CD4-positive, alpha-beta T cell treated with Interleukin-2 at 100 ng/mL for 4 hours (primary cell): ENCODE data around the gene TMSB4X.
"Not testable (repeated sequence)": the region's sequence is repeated elsewhere in the genome, so short reads cannot be mapped to it uniquely, and the experiment has no call there.

ENCODE experiments used
- DNase-seq: peaks from one replicate; pipeline ENCODE4 v3.0.0-alpha.2; 2020; ENCODE audit warnings: low spot score

Gene TMSB4X

DNA sequence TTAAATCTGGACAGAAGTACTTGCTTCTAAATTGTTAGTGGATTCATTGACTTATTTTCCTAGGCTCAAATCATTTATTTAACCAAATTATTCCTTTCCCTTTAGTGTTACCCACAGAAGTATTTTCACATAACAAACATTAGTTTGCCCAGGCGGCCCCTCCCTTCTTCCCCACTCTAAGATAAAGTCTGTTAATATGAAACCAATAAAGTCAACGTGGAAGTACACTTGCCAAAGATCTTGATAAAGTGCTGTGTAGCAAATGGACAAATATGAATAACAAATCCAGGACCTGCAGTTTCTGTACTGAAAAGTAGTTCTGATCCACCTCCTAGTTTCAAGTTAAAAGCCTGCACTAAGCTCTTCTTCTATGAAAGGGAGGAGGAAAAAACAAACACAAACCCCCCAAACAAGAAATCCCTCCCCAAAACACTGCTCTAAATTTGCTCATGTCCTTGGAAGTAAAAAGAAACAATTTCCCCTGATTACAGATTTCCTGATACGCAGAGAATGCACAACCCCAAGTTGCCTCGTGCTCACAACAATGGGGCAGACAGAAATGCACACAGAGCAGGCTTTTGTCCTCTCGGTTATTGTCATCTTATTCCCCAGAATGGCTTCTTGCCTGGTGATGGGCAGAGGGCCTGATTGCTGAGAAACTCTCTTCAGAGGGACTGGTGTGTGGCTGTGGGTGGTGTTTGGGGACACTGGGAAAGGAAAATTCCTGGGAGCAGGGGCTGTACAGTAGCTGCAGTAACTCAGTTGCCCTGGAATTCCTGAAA lies 23.2 kb downstream of the TMSB4X start:
- no peak for DNase-seq

DNA sequence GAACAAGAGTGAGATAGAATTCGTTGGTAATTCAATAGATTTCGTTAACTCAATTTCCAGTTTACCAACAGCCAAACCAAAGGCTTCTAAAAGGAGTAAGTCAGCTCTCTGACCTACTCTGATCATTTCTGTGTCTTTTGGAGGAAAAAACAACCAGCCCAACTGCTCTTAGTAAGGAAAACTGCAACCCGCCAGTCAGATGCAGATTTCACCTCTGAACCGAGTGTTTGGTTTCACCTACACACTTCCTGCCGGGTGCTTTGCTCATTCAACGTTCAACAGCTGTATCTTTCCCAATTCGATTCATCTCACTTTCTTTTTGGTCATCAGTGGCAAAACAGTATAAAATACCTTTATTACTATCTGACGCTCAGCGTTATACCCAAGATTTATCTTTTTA lies 24.5 kb downstream of the TMSB4X start:
- peak; percentile 48 for DNase-seq

DNA sequence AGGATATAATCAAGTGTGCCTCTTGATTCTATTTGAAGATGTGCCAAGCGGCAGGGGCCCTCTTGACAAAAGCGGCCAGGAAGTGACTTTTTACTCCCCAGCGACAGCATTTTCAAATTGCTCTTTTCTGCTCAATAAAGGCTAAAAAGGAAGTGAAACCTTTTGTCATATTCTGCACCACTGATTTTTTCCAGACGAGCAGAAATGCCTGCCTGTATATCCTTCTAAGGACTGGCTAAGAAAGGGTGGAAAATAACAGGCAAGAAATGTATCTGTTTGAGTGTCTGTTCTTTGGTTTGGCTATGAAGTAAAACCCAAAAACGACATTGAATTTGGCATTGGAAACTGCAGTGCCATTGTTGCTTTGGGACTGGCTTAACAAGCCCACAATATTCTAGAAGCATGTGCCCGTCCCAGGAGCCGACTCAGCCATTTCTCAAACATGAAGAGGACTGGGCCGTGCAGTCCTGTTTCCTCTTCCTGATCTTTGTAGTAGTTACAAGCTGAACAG lies 25.4 kb downstream of the TMSB4X start:
- peak; percentile 56 for DNase-seq

DNA sequence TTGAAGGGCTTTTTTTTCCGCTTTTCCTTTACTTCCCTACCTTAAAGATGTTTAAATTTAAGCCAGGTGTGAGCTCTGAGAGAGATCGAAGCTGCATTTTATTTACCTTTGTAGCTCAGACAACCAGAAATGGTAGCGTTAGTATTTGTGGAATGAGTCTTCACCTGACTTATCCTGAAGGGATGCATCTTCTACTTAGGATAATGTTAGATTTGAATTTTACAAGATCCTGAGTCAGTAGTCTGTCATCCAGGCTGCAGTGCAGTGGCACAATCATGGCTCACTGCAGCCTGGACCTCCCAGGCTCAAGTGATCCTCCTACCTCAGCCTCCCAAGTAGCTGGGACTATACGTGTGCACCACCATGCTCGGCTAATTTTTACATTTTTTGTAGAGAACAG lies 26.2 kb downstream of the TMSB4X start:
- no peak for DNase-seq

DNA sequence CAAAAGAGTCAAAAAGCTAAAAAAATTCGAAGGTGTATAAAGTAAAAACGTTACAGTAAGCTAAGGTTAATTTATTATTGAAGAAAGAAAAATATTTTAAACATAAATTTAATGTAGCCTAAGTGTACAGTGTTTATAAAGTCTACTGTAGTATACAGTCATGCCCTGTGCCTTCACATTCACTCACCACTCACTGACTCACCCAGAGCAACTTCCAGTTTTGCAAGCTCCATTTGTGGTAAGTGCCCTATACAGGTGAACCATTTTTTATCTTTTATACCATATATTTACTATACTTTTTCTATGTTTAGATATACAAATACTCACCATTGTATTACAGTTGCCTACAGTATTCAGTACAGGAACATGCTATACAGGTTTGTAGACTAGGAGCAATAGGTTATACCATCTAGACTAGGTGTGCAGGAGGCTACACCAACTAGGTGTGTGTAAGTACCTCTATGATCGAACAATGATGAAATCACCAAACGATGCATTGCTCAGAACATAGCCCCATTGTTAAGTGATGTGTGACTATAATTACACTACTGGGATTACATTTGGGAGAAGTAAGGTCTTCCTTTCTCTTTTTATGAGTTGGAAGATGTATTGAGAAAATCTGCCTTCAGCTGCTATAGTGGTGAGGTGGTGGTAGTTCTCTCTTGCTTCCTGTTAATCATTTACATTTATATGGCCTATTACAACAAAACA lies 27.2 kb downstream of the TMSB4X start:
- peak; percentile 58 for DNase-seq

DNA sequence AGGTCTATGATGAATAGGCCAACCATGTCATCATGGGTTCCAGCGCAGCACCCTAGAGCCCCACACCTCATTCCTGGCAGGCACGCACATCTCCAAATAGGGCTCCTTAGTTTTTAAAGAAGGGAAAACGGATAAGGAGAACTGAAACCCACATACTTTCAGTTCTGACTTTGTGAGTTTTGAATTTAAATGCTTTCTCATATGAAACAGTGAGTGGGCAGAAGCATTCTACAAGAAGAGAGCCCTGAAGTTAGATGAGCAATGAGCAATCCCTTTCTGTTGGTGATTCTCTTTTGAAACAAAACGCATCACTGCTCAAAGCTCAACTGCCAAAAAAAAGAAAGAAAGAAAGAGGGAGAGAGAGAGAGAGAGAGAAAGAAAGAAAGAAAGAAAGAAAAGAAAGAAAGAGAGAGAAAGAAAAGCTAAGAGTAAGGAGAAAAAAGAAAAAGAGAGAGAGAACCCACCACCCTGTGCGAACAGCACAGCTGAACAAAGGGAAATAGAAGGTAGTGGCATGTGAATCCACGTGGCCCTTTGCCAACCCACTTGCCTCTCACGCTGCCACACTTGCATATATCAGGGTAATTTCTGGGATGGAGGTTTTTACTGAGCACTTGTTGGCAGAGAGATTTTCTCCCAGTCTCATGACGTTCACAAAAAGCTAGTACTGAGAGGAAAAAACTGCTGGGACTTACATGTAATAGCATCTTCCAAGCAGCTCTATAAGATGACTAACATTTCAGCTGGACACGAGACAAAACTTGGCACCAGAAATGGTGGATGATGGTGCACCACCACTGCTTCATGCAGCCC lies 31.0 kb downstream of the TMSB4X start:
- DNase-seq, result no peak

DNA sequence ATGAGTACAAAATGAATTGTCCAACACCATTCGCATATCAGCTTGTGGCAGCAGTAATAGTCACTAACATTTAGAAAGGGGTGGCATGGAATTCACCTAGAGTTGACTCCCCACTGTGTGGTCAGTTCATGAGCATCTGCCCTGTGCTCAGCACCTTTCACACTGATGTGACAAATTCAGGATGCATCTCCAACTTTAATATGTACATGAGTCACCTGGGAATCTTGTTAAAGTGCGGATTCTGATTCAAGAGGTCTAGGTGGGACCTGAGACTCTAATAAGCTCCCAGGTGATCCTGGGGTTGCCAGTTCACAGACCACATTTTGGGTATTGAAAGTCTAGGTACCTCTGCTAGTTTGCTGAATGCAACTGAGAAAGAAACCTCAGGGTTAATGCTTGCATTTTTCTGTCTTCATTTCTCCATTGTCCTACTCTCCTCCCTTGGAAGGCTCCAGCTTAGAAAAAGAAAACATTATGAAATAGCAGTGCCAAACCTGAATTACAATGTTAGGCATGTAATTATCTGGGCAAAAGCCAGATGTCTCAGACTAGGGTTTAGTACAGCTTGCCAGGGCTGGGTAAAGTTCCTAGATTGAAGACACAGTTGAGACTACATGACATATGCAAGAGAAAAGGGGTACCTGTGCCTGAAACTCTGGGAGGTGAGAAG lies 32.7 kb downstream of the TMSB4X start:
- DNase-seq, result no peak

DNA sequence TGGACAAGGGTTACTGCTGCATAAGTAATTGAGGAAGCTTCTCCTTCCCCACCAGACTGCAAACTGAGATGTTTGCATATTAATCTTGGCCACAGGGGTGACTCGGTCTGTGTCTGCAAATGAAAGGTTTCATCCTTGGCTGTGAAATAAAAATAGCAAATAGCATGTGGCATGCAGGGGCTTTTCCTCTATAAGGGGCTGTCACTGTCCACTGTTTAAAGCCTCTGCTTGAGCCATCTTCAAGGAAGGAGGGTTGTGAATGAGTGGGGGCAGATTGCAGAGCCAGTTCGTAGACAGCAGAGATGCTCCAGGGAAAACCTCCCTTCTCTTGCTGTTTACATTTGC lies 33.3 kb downstream of the TMSB4X start:
- no peak for DNase-seq

DNA sequence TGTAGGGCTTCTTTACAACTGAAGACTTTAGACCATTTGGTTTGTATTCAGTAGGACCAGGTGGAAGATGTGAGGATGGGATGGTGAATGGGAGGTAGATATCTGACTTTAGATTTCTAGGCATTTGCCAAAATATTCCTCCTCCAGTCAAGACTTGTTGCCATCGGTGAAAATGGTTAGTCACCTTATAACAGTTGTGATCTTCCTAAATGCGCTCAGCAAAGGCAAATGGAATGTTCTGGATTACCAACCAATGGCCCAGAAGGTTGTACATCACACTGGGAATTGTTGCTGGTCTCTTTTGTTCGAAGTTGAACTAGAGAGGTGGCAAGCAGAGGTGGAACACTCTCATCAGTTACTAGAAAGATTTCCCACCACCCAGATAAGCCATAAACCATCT lies 33.9 kb downstream of the TMSB4X start:
- no peak for DNase-seq

DNA sequence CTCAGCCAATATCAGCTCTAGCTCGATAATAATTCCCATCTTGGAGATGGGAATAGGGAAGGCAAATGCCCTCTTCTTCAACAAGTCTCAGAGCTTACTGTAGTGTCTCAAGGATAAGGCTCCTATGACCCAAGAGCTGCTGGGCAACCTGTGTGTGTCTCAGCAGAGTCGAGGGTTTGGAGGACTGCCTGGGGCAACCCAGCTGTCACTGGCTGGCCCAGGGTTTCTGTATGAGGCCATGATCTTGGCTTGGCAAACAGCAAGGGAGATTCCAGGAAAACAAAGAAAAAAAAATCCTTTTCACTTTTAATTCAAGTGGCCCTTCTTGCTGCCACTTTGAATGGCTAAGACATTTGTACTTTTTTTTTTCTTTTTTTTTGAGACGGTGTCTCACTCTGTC lies 34.4 kb downstream of the TMSB4X start:
- DNase-seq, result no peak

DNA sequence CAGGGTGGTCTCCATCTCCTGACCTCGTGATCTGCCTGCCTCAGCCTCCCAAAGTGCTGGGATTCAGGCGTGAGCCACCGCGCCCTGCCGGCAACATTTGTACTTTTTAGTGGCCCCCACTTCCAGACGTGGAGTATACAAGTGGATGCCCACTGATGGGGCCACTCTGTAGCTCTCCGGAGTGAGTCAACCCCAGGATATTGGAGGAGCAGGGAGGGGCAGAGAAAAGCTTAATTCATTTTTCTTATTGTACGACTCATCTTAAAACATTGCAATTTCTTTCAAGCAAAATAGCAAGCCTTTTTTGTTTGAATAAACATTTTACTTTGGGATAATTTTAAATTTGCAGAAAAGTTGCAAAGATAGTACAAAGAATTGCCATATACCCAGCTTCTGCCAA lies 34.9 kb downstream of the TMSB4X start:
- no peak for DNase-seq

DNA sequence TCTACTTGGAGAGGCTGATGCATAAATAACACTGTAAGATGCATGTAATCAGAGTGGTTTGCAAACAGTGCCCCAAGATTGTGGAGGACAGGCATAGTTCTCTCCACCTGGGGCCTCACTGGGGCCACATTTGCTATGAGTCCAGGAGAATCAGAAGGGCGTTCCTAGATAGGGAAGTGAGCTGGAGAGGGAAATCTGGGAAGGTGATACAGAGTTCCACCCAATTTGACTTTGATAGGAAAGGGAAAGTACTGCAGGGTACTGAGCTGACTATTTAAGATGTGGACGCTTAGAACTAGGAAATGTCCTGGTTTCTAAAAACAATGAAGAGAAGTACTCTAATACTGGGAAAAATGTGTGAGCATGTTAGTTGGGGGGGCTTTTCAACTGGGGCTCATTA lies 35.6 kb downstream of the TMSB4X start:
- DNase-seq, result no peak

DNA sequence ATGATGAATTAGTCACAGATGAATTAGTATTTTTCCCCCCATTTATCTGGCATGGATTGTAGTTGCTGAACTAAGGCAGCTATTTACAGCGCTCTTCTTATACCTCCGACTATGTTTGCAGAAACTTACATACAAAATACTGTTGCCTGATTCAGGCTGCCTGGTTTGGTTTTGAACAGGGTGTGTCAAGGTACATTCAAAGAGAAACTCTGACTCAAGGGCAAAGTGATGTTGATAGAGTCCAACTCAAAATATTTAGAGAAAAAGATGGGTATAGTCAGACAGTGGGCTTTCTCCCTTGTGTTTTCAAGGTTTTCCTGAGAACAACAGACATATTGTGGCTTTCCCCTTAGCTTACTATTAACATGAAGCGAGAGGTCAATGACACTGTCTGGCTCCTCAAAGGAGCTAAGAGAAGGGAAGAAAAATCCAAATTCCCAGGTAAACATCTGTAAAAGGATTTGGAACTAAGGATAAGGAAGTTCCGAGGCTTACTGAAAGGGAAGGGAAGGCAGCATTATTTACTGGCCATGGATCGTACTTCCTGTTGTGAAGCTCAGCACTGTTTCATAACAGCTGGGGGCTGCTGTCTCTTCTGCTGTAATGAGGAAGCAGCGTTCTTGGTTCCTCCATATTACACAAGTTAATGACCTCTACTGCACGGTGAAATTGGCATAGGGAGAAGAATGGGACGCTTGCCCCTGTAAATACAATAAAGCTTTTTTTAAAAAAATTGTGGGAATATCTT lies 38.6 kb downstream of the TMSB4X start:
- peak; percentile 69 for DNase-seq

DNA sequence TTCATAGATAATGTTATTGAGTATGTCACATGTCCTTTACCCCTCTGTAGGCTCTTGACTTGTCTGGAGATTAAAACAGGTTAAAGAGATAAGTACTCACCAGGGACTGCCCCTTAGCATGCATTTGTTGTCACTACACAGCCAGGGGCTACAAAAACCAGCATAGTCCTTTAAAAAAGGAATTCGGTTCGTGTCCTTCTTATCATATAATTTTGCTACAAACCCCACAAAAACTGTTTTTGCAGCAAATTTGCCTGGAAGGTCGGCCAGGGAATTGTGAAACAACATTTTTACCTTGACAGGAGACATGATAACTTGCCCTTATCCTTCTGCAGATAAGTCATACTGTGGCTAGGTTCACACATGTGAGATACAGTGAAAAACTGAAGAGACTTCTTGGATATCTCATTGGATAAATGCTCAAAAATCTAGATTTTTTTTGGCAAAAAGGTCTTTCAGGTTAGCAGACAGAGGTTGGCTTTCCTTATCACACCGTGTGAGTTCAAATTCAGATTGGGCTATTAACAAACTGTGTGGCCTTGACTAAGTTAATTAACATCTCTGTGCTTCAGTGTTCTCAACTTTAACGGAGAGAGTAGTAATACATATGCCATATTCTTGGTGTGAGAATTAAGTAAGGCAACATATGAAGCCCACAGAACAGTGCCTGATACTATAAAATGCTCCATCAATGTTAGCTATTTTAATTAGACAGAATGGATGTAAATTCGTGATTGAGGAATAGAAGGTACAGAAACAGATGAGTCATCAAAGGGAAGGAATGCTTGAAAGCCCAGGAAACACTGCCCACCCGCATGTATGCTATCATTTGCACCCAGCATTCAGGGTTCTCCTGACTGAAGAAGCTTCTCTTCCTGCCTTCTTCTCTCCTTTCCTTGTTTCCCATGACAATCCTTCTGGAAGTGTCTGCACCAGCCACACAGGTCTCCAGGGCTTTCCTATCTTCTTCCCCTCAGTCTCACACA lies 39.5 kb downstream of the TMSB4X start:
- DNase-seq, result no peak

DNA sequence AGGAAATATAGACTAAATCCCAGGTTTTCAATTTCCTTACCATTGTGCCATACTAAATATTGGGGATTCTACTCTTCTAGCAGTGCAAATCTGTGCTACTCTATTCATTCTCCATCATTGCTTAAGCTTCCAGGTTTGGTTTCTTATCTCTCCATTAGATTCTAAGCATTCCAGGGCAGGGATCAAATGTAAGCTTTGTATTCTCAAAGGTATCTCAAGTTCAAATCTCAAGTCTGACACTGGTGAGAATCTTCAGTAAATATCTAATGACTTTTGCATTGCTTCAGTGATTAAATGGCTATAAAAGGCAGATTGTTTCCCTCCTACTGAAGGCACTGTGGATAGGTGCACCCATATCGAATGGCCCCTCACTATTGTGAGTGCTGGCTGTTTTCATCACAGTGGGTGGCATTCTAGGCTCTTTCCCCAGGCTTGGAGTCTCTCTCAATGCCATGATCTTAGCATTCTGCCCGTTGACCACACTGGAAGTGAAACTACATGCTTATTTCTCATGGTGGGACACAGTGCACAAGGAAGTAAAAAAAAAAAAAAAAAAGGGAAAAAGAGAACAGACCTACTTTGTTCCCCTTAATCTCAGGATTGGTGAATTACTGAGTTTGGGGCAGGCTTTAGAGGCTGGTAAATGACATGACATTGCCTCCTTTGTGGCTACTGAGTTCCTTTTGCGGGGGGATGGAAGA lies 40.8 kb downstream of the TMSB4X start:
- DNase-seq, result no peak

DNA sequence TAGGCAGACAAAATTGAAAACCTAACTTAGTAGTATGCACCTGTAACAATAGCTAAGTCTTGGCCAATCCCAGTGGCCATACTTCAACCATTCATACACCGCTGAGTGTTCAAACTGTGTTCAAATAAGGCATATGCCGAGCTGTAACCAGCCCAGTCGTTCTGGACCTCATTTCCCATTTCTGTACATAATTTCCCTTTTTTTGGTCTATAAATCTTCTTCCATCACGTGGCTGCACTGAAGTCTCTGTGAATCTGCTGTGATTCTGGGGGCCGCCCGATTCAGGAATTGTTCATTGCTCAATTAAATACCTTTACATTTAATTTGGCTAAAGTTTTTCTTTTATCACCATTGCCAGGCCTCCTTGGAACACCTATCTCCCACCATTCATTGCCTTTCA lies 41.8 kb downstream of the TMSB4X start:
- not testable (repeated sequence) for DNase-seq

DNA sequence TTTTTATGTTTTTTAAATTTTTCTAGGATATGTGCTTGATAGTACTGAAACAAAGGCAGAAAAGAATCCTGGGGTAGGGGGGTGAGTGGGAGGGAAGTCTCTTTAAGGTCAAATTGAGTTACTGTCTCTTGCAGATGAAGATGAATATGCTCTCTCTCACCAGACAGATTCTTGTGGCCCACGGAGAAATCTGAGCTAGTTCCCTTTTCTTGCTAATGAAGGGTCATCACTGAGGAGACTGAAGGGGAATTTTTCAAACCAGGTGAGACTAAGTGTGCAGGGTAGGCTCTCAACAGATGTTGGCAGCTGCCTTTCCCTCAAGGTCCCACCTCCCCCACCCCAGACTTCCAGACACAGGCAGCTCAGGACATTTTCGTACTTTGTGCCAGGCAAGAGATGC lies 48.0 kb downstream of the TMSB4X start:
- DNase-seq, result no peak

DNA sequence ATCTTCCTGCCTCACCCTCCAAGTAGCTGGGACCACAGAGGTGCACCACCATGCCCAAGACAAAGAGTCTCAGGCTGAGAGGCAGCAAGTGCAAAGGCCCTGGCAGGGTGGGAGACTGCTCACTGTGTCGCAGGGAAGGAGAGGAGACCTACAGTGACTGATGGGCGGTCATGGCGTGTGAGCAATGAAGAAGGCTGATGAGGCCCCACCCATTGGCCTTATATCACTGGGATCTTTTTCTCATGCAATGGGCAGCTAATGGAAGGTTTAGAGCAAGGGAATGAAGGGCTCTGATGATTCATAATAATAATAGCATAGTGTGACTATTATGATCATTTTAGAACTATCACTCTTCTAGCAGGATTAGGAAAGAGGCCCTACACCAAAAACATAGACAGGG lies 48.7 kb downstream of the TMSB4X start:
- no peak for DNase-seq

DNA sequence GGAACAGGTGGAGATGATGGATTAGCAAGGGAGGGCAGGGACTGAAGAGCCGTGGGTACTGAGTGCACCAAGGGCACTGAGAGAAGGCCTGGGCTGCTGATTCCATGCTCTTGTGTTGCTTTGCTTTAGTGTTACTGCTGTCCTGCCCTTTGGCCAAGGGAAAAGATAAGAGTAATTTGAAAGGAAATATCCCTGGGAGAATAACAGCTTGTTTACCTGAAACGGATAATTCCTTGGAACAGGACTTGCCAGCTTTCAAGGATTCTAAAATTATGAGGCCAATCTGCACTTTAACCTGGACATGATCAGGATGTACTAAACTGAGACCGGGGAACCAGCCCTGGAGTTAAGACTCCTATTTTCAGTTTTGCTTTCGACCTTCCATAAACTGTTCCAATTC lies 49.1 kb downstream of the TMSB4X start:
- no peak for DNase-seq

DNA sequence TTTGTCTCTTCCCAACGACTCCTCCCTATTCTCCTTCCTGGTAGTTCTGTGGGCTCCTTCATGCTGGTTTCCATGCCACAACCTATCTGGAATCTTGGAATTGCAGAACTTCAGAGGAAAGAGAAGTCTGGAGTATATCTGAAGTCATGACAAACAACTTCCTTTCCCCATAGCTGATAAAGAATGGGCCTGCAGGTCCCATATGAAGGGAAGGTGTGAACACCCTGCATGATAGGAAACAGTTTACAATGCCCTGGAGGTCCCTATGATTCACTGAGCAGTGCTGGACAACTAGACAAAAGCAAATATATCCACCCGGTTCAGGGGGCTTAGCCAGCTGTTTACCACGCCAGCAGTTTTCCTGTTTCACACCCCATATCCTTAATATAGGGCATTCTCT lies 50.1 kb downstream of the TMSB4X start:
- DNase-seq, result no peak
